GM12878 (cell line): ENCODE measurements around the gene MAD2L1. TPM values are rescaled to one million over a fixed set of nuclear protein-coding genes. Genes with fewer than 3 reads are reported as not detected.

Experiments
- ATAC-seq: fragments of 200-7000 bp; cut with Tn5 transposase; 3 replicates; pipeline ENCODE4 v1.9.1; 2020; ENCODE audit warnings: mild to moderate bottlenecking, moderate library complexity
- BruUV-seq: library from RNA; stranded (reverse); fragments of 400-500 nt; replicated peaks from 2 replicates; lab custom pipeline; 2021; lab: Mats Ljungman, UMichigan
- CTCF ChIA-PET: fragments of 300-600 bp; sonication (Branson Sonifier 250); formaldehyde crosslinking; extraction: SDS; loops from one replicate; lab custom pipeline; 2021; ENCODE audit warnings: inconsistent platforms; lab: Yijun Ruan, JAX
- POLR2A ChIA-PET: fragments of 350-600 bp; formaldehyde crosslinking; extraction: SDS; loops from one replicate; lab custom pipeline; 2021; ENCODE audit warnings: inconsistent platforms; lab: Charles Lee
- RAD21 ChIA-PET: fragments of 300-600 bp; sonication (Branson Sonifier 250); formaldehyde crosslinking; loops from one replicate; lab custom pipeline; 2023; ENCODE audit warnings: antibody characterized with exemption; ENCODE audit not compliant: unreplicated experiment; lab: Charles Lee
- SMC1A ChIA-PET: fragments of 300-600 bp; sonication (Branson Sonifier 250); formaldehyde crosslinking; loops from one replicate; lab custom pipeline; 2023; ENCODE audit not compliant: unreplicated experiment, uncharacterized antibody; lab: Charles Lee
- DNase-seq: peaks from one replicate; pipeline ENCODE4 v3.0.0-alpha.2; 2011; ENCODE audit warnings: low read depth, low spot score
- FAIRE-seq: peaks from 3 replicates; lab custom pipeline; 2011; peaks lifted over from hg19 to GRCh38; lab: Jason Lieb, UNC
- H2AFZ ChIP-seq: 2 replicates; pipeline ENCODE4 v1.6.0; 2011; ENCODE audit warnings: low read depth, low read length, control low read depth; ENCODE audit not compliant: control insufficient read depth
- H3K27ac ChIP-seq: 2 replicates; pipeline ENCODE4 v1.5.1; 2011; ENCODE audit warnings: control low read depth; ENCODE audit not compliant: control insufficient read depth, insufficient read depth
- H3K27me3 ChIP-seq, 2 experiments: replicated peaks in 1 of 2; 2 replicates each; pipeline versions ENCODE4 v1.6.0 to v1.6.1; 2011; ENCODE audit warnings: low read length in 1 of 2; ENCODE audit not compliant: control insufficient read depth in 2 of 2, insufficient read depth in 2 of 2
- H3K36me3 ChIP-seq, 2 experiments: 2 replicates each; pipeline ENCODE4 v1.5.1; 2011; ENCODE audit warnings: low read length in 1 of 2; ENCODE audit not compliant: control insufficient read depth in 2 of 2, insufficient read depth in 2 of 2
- H3K4me1 ChIP-seq: 2 replicates; pipeline ENCODE4 v1.6.1; 2011; ENCODE audit warnings: mild to moderate bottlenecking, low read length, moderate library complexity, mixed read lengths; ENCODE audit not compliant: control insufficient read depth, insufficient read depth
- H3K4me2 ChIP-seq: 2 replicates; pipeline ENCODE4 v1.6.0; 2011; ENCODE audit warnings: control low read depth; ENCODE audit not compliant: control insufficient read depth, insufficient read depth
- H3K4me3 ChIP-seq: fragments of 200-600 bp; sonication (generic); 2 replicates; pipeline ENCODE4 v1.5.1; 2016
- H3K79me2 ChIP-seq: 2 replicates; pipeline ENCODE4 v1.6.0; 2011; ENCODE audit warnings: low read length; ENCODE audit not compliant: control insufficient read depth, insufficient read depth
- H3K9ac ChIP-seq: 2 replicates; pipeline ENCODE4 v1.8.0; 2011; ENCODE audit warnings: low read length, control low read depth, mixed read lengths; ENCODE audit not compliant: control insufficient read depth, insufficient read depth
- H3K9me3 ChIP-seq: replicated peaks from 3 replicates; pipeline ENCODE4 v1.5.1; 2011; ENCODE audit warnings: mild to moderate bottlenecking, low read length; ENCODE audit not compliant: control insufficient read depth, insufficient read depth
- H4K20me1 ChIP-seq: 2 replicates; pipeline ENCODE4 v1.6.0; 2011; ENCODE audit not compliant: control insufficient read depth, insufficient read depth
- CBX3 ChIP-seq: fragments of 200-600 bp; sonication (generic); IDR thresholded peaks from 2 replicates; pipeline ENCODE4 v1.6.1; 2016; ENCODE audit warnings: low read depth, borderline replicate concordance
- ESRRA ChIP-seq: IDR thresholded peaks from 2 replicates; pipeline ENCODE4 v1.6.1; 2012; ENCODE audit warnings: mild to moderate bottlenecking, low read length, improper control_type of control experiment
- FOXM1 ChIP-seq: IDR thresholded peaks from 2 replicates; pipeline ENCODE4 v1.6.1; 2012; ENCODE audit warnings: low read depth, mild to moderate bottlenecking, inconsistent platforms, low read length, moderate library complexity
- GABPA ChIP-seq: IDR thresholded peaks from 2 replicates; pipeline ENCODE4 v1.6.1; 2014; ENCODE audit warnings: antibody characterized with exemption, low read depth, mild to moderate bottlenecking, inconsistent platforms
- IKZF2 ChIP-seq, 2 experiments: fragments of 450-650 bp; IDR thresholded peaks; 2 replicates each; pipeline ENCODE4 v1.6.1; 2017; ENCODE audit warnings: mild to moderate bottlenecking in 2 of 2, moderate library complexity in 2 of 2
- LARP7 ChIP-seq: fragments of 450-650 bp; IDR thresholded peaks from 2 replicates; pipeline ENCODE4 v1.6.1; 2017; ENCODE audit warnings: mild to moderate bottlenecking
- MEF2A ChIP-seq: IDR thresholded peaks from 2 replicates; pipeline ENCODE4 v1.6.1; 2011; ENCODE audit warnings: low read depth, mild to moderate bottlenecking, low read length, moderate library complexity; ENCODE audit not compliant: insufficient read depth
- NFYB ChIP-seq: IDR thresholded peaks from 2 replicates; pipeline ENCODE4 v1.6.1; 2011; ENCODE audit warnings: low read depth, mild to moderate bottlenecking, low read length, improper control_type of control experiment, moderate library complexity; ENCODE audit not compliant: insufficient read depth
- POLR2AphosphoS2 ChIP-seq: IDR thresholded peaks from 2 replicates; pipeline ENCODE4 v1.6.1; 2011; ENCODE audit warnings: low read depth, mild to moderate bottlenecking, low read length, improper control_type of control experiment, moderate library complexity
- TBL1XR1 ChIP-seq: IDR thresholded peaks from 2 replicates; pipeline ENCODE4 v1.6.1; 2012; ENCODE audit warnings: low read depth, low read length, improper control_type of control experiment
- WGBS: methylation state at CpG from one replicate; pipeline ENCODE4 v1.1.6; 2016; ENCODE audit warnings: low lambda C conversion rate; ENCODE audit not compliant: insufficient replicate concordance, insufficient coverage; ENCODE audit errors: missing lambda C conversion rate; 5-methylcytosine and 5-hydroxymethylcytosine counted together
- in situ Hi-C: fragments of 300-500 bp; cut with MboI; formaldehyde crosslinking; loops from 9 replicates; pipeline ENCODE4 v1.14.3; 2018; ENCODE audit warnings: mixed read lengths
- intact Hi-C: fragments of 100-400 bp; cut with micrococcal nuclease; formaldehyde crosslinking; loops from one replicate; pipeline ENCODE4 v1.14.2; 2022; ENCODE audit not compliant: unreplicated experiment
- polyA plus RNA-seq, 11 experiments: library from polyadenylated mRNA; depleted of rRNA in 4 of 11; unstranded in 6 of 11; stranded (reverse) in 5 of 11; fragments of >200 nt; fragmentation: Nextera tagmentation in 4 of 11; fragmentation: Illumina TruSeq in 1 of 11; extraction: Ambion mirVana in 4 of 11; extraction: Trizol in 1 of 11; gene quantifications; 1 replicate in 1 of 11; 2 replicates in 10 of 11; pipeline versions ENCODE4 v1.2.1 to v1.2.3, GENCODE V29; 2011 to 2016; ENCODE audit warnings: inconsistent platforms in 2 of 11, missing spikeins in 2 of 11, low read depth in 1 of 11
- total RNA-seq, 4 experiments: library from RNA; depleted of rRNA in 3 of 4; stranded (reverse); fragments of >200 nt in 3 of 4; fragmentation: Illumina TruSeq in 1 of 4; extraction: Trizol in 1 of 4; gene quantifications; 2 replicates each; pipeline versions ENCODE4 v1.2.1 to v1.2.3, GENCODE V29; 2013 to 2021
- TF ChIP-seq, protein P1 (sequence below): fragments of 450-650 bp; IDR thresholded peaks from 2 replicates; pipeline ENCODE4 v1.6.1; 2016; ENCODE audit warnings: mild to moderate bottlenecking

MAD2L1 gene
- total and polyA plus RNA-seq, 10 of the 15 experiments (the other 5 are each of a cell fraction or from before 2014, with no cell fraction given): 58.1 to 407 (median 110) TPM

- intact Hi-C loops: no loop called here
- FAIRE-seq (no peak), ATAC-seq (no peak)
- Histone ChIP-seq H3K4me1 (peaks cover 10% of the 10 kb centered on the region), H3K4me3 (peak overlapping the region; percentile 93)
- no peak for TF ChIP-seq TBL1XR1
- peak; percentile 36 for TF ChIP-seq GABPA
- no peak for TF ChIP-seq CBX3
- no peak for TF ChIP-seq NFYB
- TF ChIP-seq IKZF2 (IDR thresholded peaks at IDR 0.05): peak in 1 of 2 experiments; percentile 18; a peak in 1 of 4 replicates
- TF ChIP-seq FOXM1: 0 out of 2 replicates have a peak, but pooled peaks have one; percentile 3
- no peak for TF ChIP-seq LARP7
- TF ChIP-seq, protein P1, sequence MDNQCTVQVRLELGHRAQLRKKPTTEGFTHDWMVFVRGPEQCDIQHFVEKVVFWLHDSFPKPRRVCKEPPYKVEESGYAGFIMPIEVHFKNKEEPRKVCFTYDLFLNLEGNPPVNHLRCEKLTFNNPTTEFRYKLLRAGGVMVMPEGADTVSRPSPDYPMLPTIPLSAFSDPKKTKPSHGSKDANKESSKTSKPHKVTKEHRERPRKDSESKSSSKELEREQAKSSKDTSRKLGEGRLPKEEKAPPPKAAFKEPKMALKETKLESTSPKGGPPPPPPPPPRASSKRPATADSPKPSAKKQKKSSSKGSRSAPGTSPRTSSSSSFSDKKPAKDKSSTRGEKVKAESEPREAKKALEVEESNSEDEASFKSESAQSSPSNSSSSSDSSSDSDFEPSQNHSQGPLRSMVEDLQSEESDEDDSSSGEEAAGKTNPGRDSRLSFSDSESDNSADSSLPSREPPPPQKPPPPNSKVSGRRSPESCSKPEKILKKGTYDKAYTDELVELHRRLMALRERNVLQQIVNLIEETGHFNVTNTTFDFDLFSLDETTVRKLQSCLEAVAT: 0 out of 2 replicates have a peak, but pooled peaks have one; percentile 14
- TF ChIP-seq MEF2A: no peak
- no peak for TF ChIP-seq ESRRA
- TF ChIP-seq POLR2AphosphoS2: no peak
- TF ChIP-seq, all 136 proteins: peak for 4
- Histone ChIP-seq H4K20me1 (no peaks in the 10 kb centered on the region), H3K9me3 (no peaks in the 10 kb centered on the region), H3K27me3 (no peaks in the 10 kb centered on the region), H3K4me2 (peak overlapping the region; percentile 76), H2AFZ (peak overlapping the region; percentile 99), H3K79me2 (peaks cover 79% of the 10 kb centered on the region), H3K9ac (peak overlapping the region; percentile 99), H3K27ac (peak overlapping the region; percentile 97), H3K36me3 (peaks cover 0 to 4% of the 10 kb centered on the region in 2 experiments; a peak in 1 of 4 replicates)
- in situ Hi-C loops: no loop called here
- RAD21 ChIA-PET: interaction anchor here (0.6 kb wide), 1 partner anchor 143 kb away, joined by 5 read pairs; no protein-coding TSS in a partner anchor
- CTCF ChIA-PET: interaction anchor here (0.6 to 0.7 kb wide), 2 partner anchors 592 to 1231 kb away, joined by 3 to 5 read pairs; no protein-coding TSS in a partner anchor
- WGBS: under 1% methylated on average over 14 of the region's 15 CpGs
- SMC1A ChIA-PET: interaction anchor here (1.1 to 1.2 kb wide), 2 partner anchors 15 to 438 kb away, joined by 3 read pairs; partner anchors contain the start of gene PDE5A
- TSS peak; percentile 75 for BruUV-seq
- POLR2A ChIA-PET: no interaction called here
- no peak for DNase-seq
Measured at GRCh38 chr4:120065974-120066516, 603 bp downstream of the MAD2L1 start.
